IPS-15b (cell line): Measurements from ENCODE around the gene JARID2.

Experiments
- H3K27me3 ChIP-seq: one replicate; pipeline ENCODE4 v1.6.1; 2013; ENCODE audit warnings: low read length; ENCODE audit not compliant: control insufficient read depth, insufficient read depth
- H3K36me3 ChIP-seq: one replicate; pipeline ENCODE4 v1.6.1; 2013; ENCODE audit warnings: low read length; ENCODE audit not compliant: control insufficient read depth, insufficient read depth
- H3K4me1 ChIP-seq: one replicate; pipeline ENCODE4 v1.6.1; 2013; ENCODE audit warnings: mild to moderate bottlenecking, low read length; ENCODE audit not compliant: control insufficient read depth, insufficient read depth
- H3K4me3 ChIP-seq: one replicate; pipeline ENCODE4 v1.5.1; 2013; ENCODE audit warnings: low read depth, low read length
- H3K9ac ChIP-seq: one replicate; pipeline ENCODE4 v1.6.1; 2013; ENCODE audit warnings: low read depth, mild to moderate bottlenecking, low read length
- H3K9me3 ChIP-seq: one replicate; pipeline ENCODE4 v1.6.1; 2013; ENCODE audit warnings: mild to moderate bottlenecking, low read length; ENCODE audit not compliant: control insufficient read depth, insufficient read depth

The JARID2 gene

GRCh38 chr6:15248451-15249370 is 2.8 kb downstream of the JARID2 start:
- H3K4me1 ChIP-seq: peaks cover 21% of the 10 kb centered on the region
- H3K36me3 ChIP-seq: peaks cover 15% of the 10 kb centered on the region
- peak overlapping the region; percentile 93 for H3K4me3 ChIP-seq
- no peaks in the 10 kb centered on the region for H3K27me3 ChIP-seq
- peak overlapping the region; percentile 87 for H3K9ac ChIP-seq
- H3K9me3 ChIP-seq: no peaks in the 10 kb centered on the region

DNA sequence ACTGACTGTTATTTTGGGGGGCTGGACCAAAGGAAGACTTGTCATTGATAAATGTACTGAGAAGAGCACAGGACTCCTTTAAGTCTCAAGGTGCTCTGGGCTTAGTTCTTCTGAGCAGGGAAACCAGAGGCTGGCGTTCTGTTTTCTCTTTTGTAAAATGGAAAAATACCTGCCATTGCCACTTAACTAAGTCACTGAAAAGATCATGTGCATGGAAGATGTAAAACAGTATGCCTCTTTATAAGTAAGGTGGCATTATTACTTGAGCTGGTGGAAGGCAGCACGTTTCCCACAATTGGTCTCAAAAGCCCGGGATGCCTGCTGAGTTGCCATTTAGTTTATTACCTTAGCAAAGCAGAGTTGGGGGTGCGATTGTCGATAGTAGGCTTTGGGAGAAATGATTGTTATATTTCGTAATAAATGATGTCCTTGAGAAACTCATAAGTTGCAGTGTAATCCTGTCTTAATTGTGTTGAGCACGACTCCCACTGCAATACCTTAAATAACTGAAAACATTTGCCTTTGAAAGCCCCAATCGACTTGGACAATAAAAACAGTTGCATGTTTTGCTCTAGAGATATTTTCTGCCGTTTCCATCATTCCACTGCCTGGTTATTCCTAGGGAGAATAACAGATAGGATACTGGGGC is 3.6 kb downstream of the JARID2 start:
- Histone ChIP-seq H3K9ac (peak overlapping the region; percentile 87), H3K4me1 (peaks cover 28% of the 10 kb centered on the region), H3K27me3 (no peaks in the 10 kb centered on the region), H3K4me3 (peak overlapping the region; percentile 93), H3K9me3 (no peaks in the 10 kb centered on the region), H3K36me3 (peaks cover 15% of the 10 kb centered on the region)

GRCh38 chr6:15250187-15251168 is 4.6 kb downstream of the JARID2 start:
- H3K4me3 ChIP-seq: peak overlapping the region; percentile 93
- H3K27me3 ChIP-seq: no peaks in the 10 kb centered on the region
- no peaks in the 10 kb centered on the region for H3K9me3 ChIP-seq
- H3K36me3 ChIP-seq: peaks cover 15% of the 10 kb centered on the region
- no peak overlapping the region for H3K9ac ChIP-seq
- peaks cover 33% of the 10 kb centered on the region for H3K4me1 ChIP-seq

DNA sequence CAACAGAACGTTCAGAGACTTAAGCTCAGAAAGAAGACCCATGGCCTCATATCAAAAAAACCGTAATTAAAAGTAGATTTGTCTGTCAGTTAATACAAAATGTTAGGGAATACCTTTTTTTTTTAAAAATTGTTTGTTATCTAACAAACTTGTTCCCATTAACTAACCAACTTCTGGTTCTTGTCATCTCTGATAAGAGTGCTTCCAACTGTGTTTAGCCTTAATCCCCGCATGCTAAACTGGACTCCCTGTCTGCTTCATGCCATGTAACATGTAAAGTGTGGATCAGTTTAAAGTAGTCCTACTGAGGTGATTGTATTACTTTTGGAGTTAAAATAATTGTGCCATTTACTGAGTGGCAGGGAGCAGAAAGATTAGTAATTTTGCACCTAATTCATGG is 6.3 kb downstream of the JARID2 start:
- Histone ChIP-seq H3K9me3 (no peaks in the 10 kb centered on the region), H3K27me3 (no peaks in the 10 kb centered on the region), H3K9ac (no peak overlapping the region), H3K4me1 (peaks cover 49% of the 10 kb centered on the region), H3K4me3 (peak overlapping the region; percentile 93), H3K36me3 (peaks cover 15% of the 10 kb centered on the region)

DNA sequence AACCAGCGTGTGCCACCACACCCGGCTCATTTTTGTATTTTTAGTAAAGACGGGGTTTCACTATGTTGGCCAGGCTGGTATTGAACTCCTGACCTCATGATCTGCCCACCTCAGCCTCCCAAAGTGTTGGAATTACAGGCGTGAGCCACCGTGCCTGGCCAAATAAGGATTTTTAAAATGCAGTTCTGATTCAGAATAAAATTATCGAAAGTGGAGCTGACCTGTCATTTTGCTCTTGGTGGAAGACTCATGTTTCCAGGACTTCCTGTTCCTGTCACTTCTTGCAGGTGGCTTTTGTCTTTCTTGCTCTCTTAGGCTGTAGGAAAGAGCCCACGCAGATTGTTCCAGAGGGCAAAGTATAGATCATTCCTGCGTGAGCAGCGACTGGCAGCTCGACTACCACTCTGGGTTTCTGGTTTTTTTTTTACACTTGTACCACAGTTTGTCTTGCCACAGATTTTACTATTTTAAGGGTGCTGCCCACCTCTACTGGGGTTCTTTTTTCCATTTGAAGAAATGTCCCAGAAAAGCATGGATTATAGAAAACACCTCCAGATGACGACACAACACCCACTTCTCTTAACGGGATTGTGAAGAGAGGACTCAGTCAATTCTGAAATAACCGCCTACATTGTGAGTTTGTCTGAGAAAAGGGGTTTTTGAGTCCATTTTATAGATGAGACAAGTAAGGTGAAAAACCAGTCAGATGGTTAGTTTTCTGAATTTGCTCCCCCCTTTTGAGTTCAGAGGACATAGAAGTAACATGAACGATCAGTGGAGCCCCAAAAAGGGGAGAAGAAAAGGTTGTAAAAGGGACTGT is 7.5 kb downstream of the JARID2 start:
- H3K9me3 ChIP-seq: no peaks in the 10 kb centered on the region
- H3K4me3 ChIP-seq: peak overlapping the region; percentile 11
- H3K27me3 ChIP-seq: no peaks in the 10 kb centered on the region
- peaks cover 58% of the 10 kb centered on the region for H3K4me1 ChIP-seq
- no peak overlapping the region for H3K9ac ChIP-seq
- peaks cover 12% of the 10 kb centered on the region for H3K36me3 ChIP-seq

GRCh38 chr6:15254070-15254975 is 8.5 kb downstream of the JARID2 start:
- Histone ChIP-seq H3K9me3 (no peaks in the 10 kb centered on the region), H3K9ac (no peak overlapping the region), H3K27me3 (no peaks in the 10 kb centered on the region), H3K36me3 (peaks cover 8% of the 10 kb centered on the region), H3K4me1 (peaks cover 66% of the 10 kb centered on the region), H3K4me3 (peak overlapping the region; percentile 14)

DNA sequence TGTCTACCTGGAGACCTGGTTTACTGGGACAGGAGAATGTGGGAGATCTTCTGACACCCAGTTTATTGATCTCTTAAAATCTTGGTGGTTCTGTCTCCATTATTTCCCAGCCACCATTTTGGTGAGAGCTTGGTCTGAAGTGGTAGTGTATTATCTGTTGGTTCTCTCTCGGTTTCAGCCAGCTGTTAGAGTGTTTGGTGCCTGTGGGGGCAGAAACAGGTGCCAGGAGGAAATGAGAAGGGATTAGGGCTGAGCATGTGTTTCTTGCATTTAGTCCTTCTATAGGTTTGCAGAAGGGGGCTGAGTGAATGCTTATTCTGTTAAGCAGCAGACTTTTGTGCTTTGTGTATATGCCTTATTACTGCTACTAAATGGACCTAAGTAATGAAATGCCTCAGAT is 9.6 kb downstream of the JARID2 start:
- H3K36me3 ChIP-seq: peaks cover 8% of the 10 kb centered on the region
- no peaks in the 10 kb centered on the region for H3K9me3 ChIP-seq
- H3K9ac ChIP-seq: no peak overlapping the region
- peak overlapping the region; percentile 14 for H3K4me3 ChIP-seq
- peaks cover 70% of the 10 kb centered on the region for H3K4me1 ChIP-seq
- no peaks in the 10 kb centered on the region for H3K27me3 ChIP-seq

DNA sequence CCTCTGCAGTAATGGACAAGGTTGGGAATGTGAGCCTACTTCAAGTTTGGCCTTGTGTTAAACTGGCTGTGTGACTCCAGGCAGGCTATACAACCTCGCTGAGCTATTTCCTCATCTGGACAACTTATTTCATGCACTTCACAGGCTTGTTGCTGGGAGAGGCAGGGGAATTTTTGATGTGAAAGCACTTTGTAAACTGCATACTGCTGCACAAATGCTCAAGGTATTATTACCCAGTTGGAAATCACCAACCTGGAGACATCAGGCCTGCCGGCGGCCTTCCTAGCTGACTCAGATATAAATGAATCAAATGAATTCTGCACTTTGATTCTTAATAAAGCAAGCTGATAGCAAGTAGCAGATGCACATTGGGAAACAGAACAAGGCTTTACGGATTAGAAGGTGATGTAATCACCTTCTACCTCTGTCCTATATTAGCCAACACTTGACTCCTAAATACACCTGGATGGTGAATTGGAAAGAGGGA is 10.1 kb downstream of the JARID2 start:
- Histone ChIP-seq H3K9me3 (no peaks in the 10 kb centered on the region), H3K4me3 (peak overlapping the region; percentile 14), H3K36me3 (peaks cover 8% of the 10 kb centered on the region), H3K4me1 (peaks cover 70% of the 10 kb centered on the region), H3K27me3 (no peaks in the 10 kb centered on the region), H3K9ac (no peak overlapping the region)

DNA sequence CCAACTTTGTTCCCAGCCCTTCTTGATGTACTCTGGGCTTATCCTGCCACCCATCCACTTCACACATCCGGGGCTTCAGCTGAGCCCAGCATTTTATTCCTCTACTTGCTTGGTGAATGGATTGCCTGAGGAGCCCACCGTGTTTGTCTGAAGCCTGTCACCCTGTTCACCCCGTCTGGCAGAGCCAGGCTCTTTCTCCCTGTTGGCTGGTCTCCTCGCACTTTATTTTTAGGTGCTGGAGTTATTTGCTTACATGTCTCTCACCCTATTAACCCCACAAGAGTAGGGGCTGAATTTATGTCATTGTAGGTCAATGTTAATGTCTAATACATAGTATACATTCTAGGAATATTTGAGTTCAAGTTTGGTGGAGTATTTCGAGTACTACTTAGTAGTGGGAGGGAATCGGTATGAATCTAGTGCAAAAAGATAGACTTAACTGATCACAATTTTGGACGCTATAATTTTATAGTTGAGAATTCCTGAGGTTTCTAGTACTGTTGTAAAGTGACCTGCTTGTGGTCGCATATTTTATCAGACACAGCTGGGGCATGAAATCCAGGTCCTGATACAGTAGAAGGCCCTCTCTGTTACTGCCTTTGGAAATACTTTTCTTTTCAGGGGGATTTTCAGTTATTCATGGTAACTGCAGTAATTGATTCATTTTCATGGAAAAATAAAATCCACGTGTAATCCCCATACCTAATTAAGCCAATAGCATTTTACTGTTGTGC is 10.8 kb downstream of the JARID2 start:
- Histone ChIP-seq H3K4me1 (peaks cover 67% of the 10 kb centered on the region), H3K4me3 (peak overlapping the region; percentile 14), H3K36me3 (peaks cover 5% of the 10 kb centered on the region), H3K9ac (no peak overlapping the region), H3K27me3 (no peaks in the 10 kb centered on the region), H3K9me3 (no peaks in the 10 kb centered on the region)
